H1 (cell line): ENCODE results near the gene PPCDC. TPM values are rescaled to one million over a fixed set of nuclear protein-coding genes. Genes with fewer than 3 reads are reported as not detected.

ENCODE experiments used
- CTCF ChIA-PET: fragments of 300-600 bp; sonication (Branson Sonifier 250); formaldehyde crosslinking; loops from one replicate; lab custom pipeline; 2021; ENCODE audit not compliant: partially characterized antibody; lab: Charles Lee
- POLR2A ChIA-PET: fragments of 300-600 bp; sonication (Branson Sonifier 250); formaldehyde crosslinking; loops from one replicate; lab custom pipeline; 2021; ENCODE audit warnings: inconsistent platforms; ENCODE audit not compliant: partially characterized antibody; lab: Charles Lee
- DNase-seq, 2 experiments: peaks; one replicate each; pipeline versions ENCODE4 v3.0.0 to v3.0.0-alpha.2; 2010 to 2022; ENCODE audit warnings: low spot score in 2 of 2, low read depth in 1 of 2, mixed read lengths in 1 of 2
- FAIRE-seq: peaks from 2 replicates; lab custom pipeline; 2011; peaks lifted over from hg19 to GRCh38; lab: Jason Lieb, UNC
- H2AFZ ChIP-seq: 2 replicates; pipeline ENCODE4 v1.8.1; 2012; ENCODE audit warnings: low read length, inconsistent platforms
- H2AK5ac ChIP-seq: 2 replicates; pipeline ENCODE4 v1.6.1; 2013; ENCODE audit warnings: low read depth, low read length
- H2BK120ac ChIP-seq: replicated peaks from 2 replicates; pipeline ENCODE3; 2013; ENCODE audit warnings: low read depth, low read length, inconsistent platforms
- H2BK12ac ChIP-seq: 2 replicates; pipeline ENCODE4 v1.6.1; 2013; ENCODE audit warnings: low read depth, low read length
- H2BK15ac ChIP-seq: 2 replicates; pipeline ENCODE4 v1.6.1; 2013; ENCODE audit warnings: low read length
- H2BK20ac ChIP-seq: 2 replicates; pipeline ENCODE4 v1.6.1; 2013; ENCODE audit warnings: low read length
- H2BK5ac ChIP-seq: 2 replicates; pipeline ENCODE4 v1.6.1; 2013; ENCODE audit warnings: low read depth, low read length
- H3K14ac ChIP-seq: 2 replicates; pipeline ENCODE4 v1.6.1; 2013; ENCODE audit warnings: inconsistent platforms; ENCODE audit not compliant: insufficient read length
- H3K18ac ChIP-seq: 2 replicates; pipeline ENCODE4 v1.6.1; 2013; ENCODE audit warnings: low read length; ENCODE audit errors: extremely low read depth
- H3K23ac ChIP-seq: 2 replicates; pipeline ENCODE4 v1.6.1; 2013; ENCODE audit warnings: inconsistent platforms; ENCODE audit not compliant: insufficient read length
- H3K23me2 ChIP-seq: 2 replicates; pipeline ENCODE4 v1.6.1; 2013; ENCODE audit warnings: low read depth, low read length
- H3K27ac ChIP-seq: 2 replicates; pipeline ENCODE4 v1.6.1; 2011; ENCODE audit warnings: low read depth, low read length, inconsistent platforms
- H3K27me3 ChIP-seq, 4 experiments: replicated peaks in 1 of 4; 1 replicate in 1 of 4; 2 replicates in 3 of 4; pipeline versions ENCODE4 v1.6.1 to v1.8.1; 2011 to 2013; ENCODE audit warnings: low read length in 3 of 4, mild to moderate bottlenecking in 3 of 4, inconsistent platforms in 2 of 4, mixed read lengths in 2 of 4, moderate library complexity in 1 of 4; ENCODE audit not compliant: control insufficient read depth in 3 of 4, insufficient read depth in 3 of 4; ENCODE audit errors: extremely low read depth in 1 of 4
- H3K36me3 ChIP-seq, 4 experiments: 2 replicates each; pipeline versions ENCODE4 v1.6.1 to v1.8.1; 2011 to 2013; ENCODE audit warnings: mild to moderate bottlenecking in 4 of 4, low read length in 3 of 4, moderate library complexity in 2 of 4, control low read depth in 1 of 4, inconsistent platforms in 1 of 4; ENCODE audit not compliant: insufficient read depth in 4 of 4, control insufficient read depth in 2 of 4
- H3K4ac ChIP-seq: replicated peaks from 2 replicates; pipeline ENCODE3; 2013; ENCODE audit warnings: low read length, low read depth, mixed read lengths, inconsistent platforms; ENCODE audit not compliant: insufficient read length
- H3K4me1 ChIP-seq, 4 experiments: replicated peaks in 1 of 4; 1 replicate in 1 of 4; 2 replicates in 3 of 4; pipeline versions ENCODE4 v1.6.1 to v1.8.1; 2011 to 2013; ENCODE audit warnings: low read length in 3 of 4, inconsistent platforms in 2 of 4, mixed read lengths in 1 of 4; ENCODE audit not compliant: insufficient read depth in 4 of 4, control insufficient read depth in 3 of 4
- H3K4me2 ChIP-seq, 2 experiments: 2 replicates each; pipeline versions ENCODE4 v1.6.1 to v1.8.1; 2011 to 2013; ENCODE audit warnings: low read depth in 2 of 2, low read length in 2 of 2, control low read depth in 1 of 2, inconsistent platforms in 1 of 2, mild to moderate bottlenecking in 1 of 2; ENCODE audit not compliant: insufficient read depth in 1 of 2
- H3K4me3 ChIP-seq, 4 experiments: fragments of 200-600, 300-600 bp in 1 of 4; sonication (generic), shearing (Covaris generic), sonication (Bioruptor Twin) in 1 of 4; 2 replicates each; pipeline versions ENCODE4 v1.5.1 to v1.8.1; 2011 to 2016; ENCODE audit warnings: low read length in 4 of 4, low read depth in 3 of 4, control low read depth in 2 of 4, inconsistent platforms in 2 of 4, mild to moderate bottlenecking in 2 of 4, mixed read lengths in 1 of 4, moderate library complexity in 1 of 4; ENCODE audit not compliant: insufficient read depth in 2 of 4; ENCODE audit errors: extremely low read depth in 1 of 4
- H3K56ac ChIP-seq: replicated peaks from 2 replicates; pipeline ENCODE3; 2013; ENCODE audit warnings: low read depth, mild to moderate bottlenecking, mixed read lengths, low read length, inconsistent platforms; ENCODE audit not compliant: insufficient read length
- H3K79me1 ChIP-seq: 2 replicates; pipeline ENCODE4 v1.6.1; 2013; ENCODE audit warnings: low read depth, low read length, control low read depth
- H3K79me2 ChIP-seq, 2 experiments: 2 replicates each; pipeline versions ENCODE4 v1.6.1 to v1.8.1; 2012 to 2013; ENCODE audit warnings: low read length in 2 of 2, mild to moderate bottlenecking in 2 of 2, inconsistent platforms in 1 of 2; ENCODE audit not compliant: insufficient read depth in 2 of 2, control insufficient read depth in 1 of 2
- H3K9ac ChIP-seq, 4 experiments: replicated peaks in 1 of 4; 1 replicate in 1 of 4; 2 replicates in 3 of 4; pipeline versions ENCODE4 v1.6.1 to v1.8.1; 2011 to 2013; ENCODE audit warnings: low read depth in 3 of 4, low read length in 3 of 4, control low read depth in 2 of 4, mild to moderate bottlenecking in 2 of 4, moderate library complexity in 2 of 4, inconsistent platforms in 1 of 4; ENCODE audit errors: extremely low read depth in 1 of 4
- H3K9me3 ChIP-seq, 2 experiments: 2 replicates each; pipeline versions ENCODE4 v1.6.1 to v1.8.1; 2012 to 2013; ENCODE audit warnings: mild to moderate bottlenecking in 2 of 2, moderate library complexity in 2 of 2, control low read depth in 1 of 2, inconsistent platforms in 1 of 2, low read depth in 1 of 2, low read length in 1 of 2, mixed read lengths in 1 of 2; ENCODE audit not compliant: insufficient read depth in 2 of 2
- H4K20me1 ChIP-seq, 2 experiments: replicated peaks in 1 of 2; 2 replicates each; pipeline versions ENCODE3 to v1.8.1; 2011 to 2013; ENCODE audit warnings: inconsistent platforms in 2 of 2, low read length in 2 of 2, mild to moderate bottlenecking in 1 of 2; ENCODE audit not compliant: insufficient read depth in 2 of 2, control insufficient read depth in 1 of 2
- H4K5ac ChIP-seq: 2 replicates; pipeline ENCODE4 v1.6.1; 2013; ENCODE audit warnings: low read length, low read depth, mixed read lengths, inconsistent platforms; ENCODE audit not compliant: insufficient read length
- H4K8ac ChIP-seq: 2 replicates; pipeline ENCODE4 v1.8.0; 2013; ENCODE audit warnings: mild to moderate bottlenecking, moderate library complexity, low read length, inconsistent platforms; ENCODE audit not compliant: insufficient read depth; ENCODE audit errors: extremely low read depth
- H4K91ac ChIP-seq: replicated peaks from 2 replicates; pipeline ENCODE3; 2013; ENCODE audit warnings: low read length, mixed read lengths, inconsistent platforms; ENCODE audit not compliant: insufficient read length
- CBX5 ChIP-seq: fragments of 300-800, 300-1000 bp; sonication (generic); IDR thresholded peaks from 2 replicates; pipeline ENCODE4 v1.7.1; 2016; ENCODE audit warnings: antibody characterized with exemption, low read length, low read depth
- CBX8 ChIP-seq: fragments of 300-800, 300-1000 bp; sonication (generic); IDR thresholded peaks from 2 replicates; pipeline ENCODE4 v1.7.1; 2016; ENCODE audit warnings: low read depth, low read length, borderline replicate concordance
- JUND ChIP-seq: IDR thresholded peaks from 2 replicates; pipeline ENCODE4 v1.6.1; 2011; ENCODE audit warnings: mild to moderate bottlenecking, improper control_type of control experiment, low read length
- PHF8 ChIP-seq: fragments of 200-600 bp; sonication (generic); conservative IDR thresholded peaks from 2 replicates; pipeline ENCODE4 v1.7.1; 2012; ENCODE audit warnings: low read depth, mild to moderate bottlenecking, inconsistent platforms, low read length, moderate library complexity
- POLR2A ChIP-seq, 2 experiments: IDR thresholded peaks; 1 replicate in 1 of 2; 2 replicates in 1 of 2; pipeline ENCODE4 v1.6.1; 2011; ENCODE audit warnings: low read depth in 2 of 2, low read length in 2 of 2, mild to moderate bottlenecking in 2 of 2; ENCODE audit errors: control extremely low read depth in 1 of 2
- RXRA ChIP-seq: IDR thresholded peaks from 2 replicates; pipeline ENCODE4 v1.6.1; 2011; ENCODE audit warnings: low read depth, mild to moderate bottlenecking, low read length, moderate library complexity; ENCODE audit not compliant: insufficient read depth
- SAP30 ChIP-seq: fragments of 300-600 bp; sonication (generic); IDR thresholded peaks from 2 replicates; pipeline ENCODE4 v1.7.1; 2012; ENCODE audit warnings: low read length, moderate library complexity, mild to moderate bottlenecking, inconsistent platforms; ENCODE audit not compliant: insufficient read depth, insufficient replicate concordance
- SP4 ChIP-seq: IDR thresholded peaks from 2 replicates; pipeline ENCODE4 v1.6.1; 2012; ENCODE audit warnings: low read length, inconsistent platforms
- TAF7 ChIP-seq: optimal IDR thresholded peaks from 2 replicates; pipeline ENCODE3; 2011; ENCODE audit warnings: low read depth, mild to moderate bottlenecking, inconsistent platforms, low read length, moderate library complexity, borderline replicate concordance
- TEAD4 ChIP-seq: IDR thresholded peaks from 2 replicates; pipeline ENCODE4 v1.6.1; 2012; ENCODE audit warnings: low read depth, low read length, inconsistent platforms, mixed read lengths
- WGBS, 2 experiments: shearing (Covaris generic) in 1 of 2; methylation state at CpG; one replicate each; pipeline versions ENCODE4 v1.1.6 to v1.1.7; 2013 to 2015; ENCODE audit warnings: low lambda C conversion rate in 2 of 2, mixed read lengths in 2 of 2, inconsistent platforms in 1 of 2, low coverage in 1 of 2, missing lambda C conversion rate in 1 of 2; ENCODE audit not compliant: insufficient replicate concordance in 2 of 2, insufficient coverage in 1 of 2, insufficient read length in 1 of 2; ENCODE audit errors: extremely low coverage in 1 of 2, missing lambda C conversion rate in 1 of 2; 5-methylcytosine and 5-hydroxymethylcytosine counted together
- polyA plus RNA-seq, 7 experiments: library from polyadenylated mRNA; depleted of rRNA in 3 of 7; stranded (reverse) in 5 of 7; unstranded in 2 of 7; fragments of >200 nt in 5 of 7; fragments of 200-250 nt in 2 of 7; gene quantifications; 1 replicate in 5 of 7; 2 replicates in 1 of 7; 4 replicates in 1 of 7; pipeline versions ENCODE4 v1.2.1 to v1.2.3, GENCODE V29; 2011 to 2013; ENCODE audit warnings: missing spikeins in 2 of 7, mixed read lengths in 2 of 7
- total RNA-seq: library from RNA; stranded (reverse); fragmentation: NEBNext Ultra II Directional; extraction: Animal tissue kit (Norgen Biotek cat#: 25700); gene quantifications from 2 replicates; pipeline ENCODE4 v1.2.1, GENCODE V29; 2021
- TF ChIP-seq, protein P1 (sequence below): IDR thresholded peaks from 2 replicates; pipeline ENCODE4 v1.6.1; 2011; ENCODE audit warnings: low read depth, mild to moderate bottlenecking, low read length; ENCODE audit not compliant: insufficient read depth

Gene PPCDC
- total and polyA plus RNA-seq, 2 of the 8 experiments (the other 6 are each of a cell fraction or from before 2014, with no cell fraction given), result 11.3 to 29.7 TPM

DNA sequence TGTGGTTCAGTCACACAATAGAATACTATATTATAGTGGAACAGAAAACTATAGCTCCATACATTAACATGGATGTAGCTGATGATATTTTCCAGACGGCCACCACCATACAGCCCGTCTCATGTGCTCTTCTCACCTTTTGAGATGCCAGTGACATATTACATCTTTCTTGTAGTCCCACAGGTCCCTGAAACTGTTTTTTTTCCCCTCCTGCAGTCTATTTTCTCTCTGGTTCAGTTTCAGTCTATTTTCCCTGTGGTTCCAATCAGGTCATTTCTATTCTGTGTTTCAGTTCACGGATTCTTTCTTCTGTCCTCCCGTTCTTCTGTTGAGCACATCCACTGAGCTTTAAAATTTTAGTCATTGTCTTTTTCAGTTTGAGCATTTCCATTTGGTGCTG is 72.2 kb downstream of the PPCDC start:
- Histone ChIP-seq H2BK5ac (no peak overlapping the region), H3K36me3 (no peaks in the 10 kb centered on the region), H3K56ac (no peak overlapping the region), H3K9me3 (no peaks in the 10 kb centered on the region), H3K23me2 (no peaks in the 10 kb centered on the region), H3K4me2 (no peak overlapping the region), H3K27ac (no peak overlapping the region), H4K8ac (no peak overlapping the region), H3K4ac (no peak overlapping the region), H2BK20ac (no peak overlapping the region), H2AFZ (no peak overlapping the region), H2BK12ac (no peak overlapping the region)
- 87% methylated on average over 4 of the region's 4 CpGs; no CpG with 5 or more reads in 1 of the 2 experiments for WGBS, 2 experiments
- POLR2A ChIA-PET, result no interaction called here
- CTCF ChIA-PET, result interaction anchor here (0.9 to 1.7 kb wide), 3 partner anchors 8 to 107 kb away, joined by 3 to 5 read pairs (median 3); no protein-coding TSS in a partner anchor
- TF ChIP-seq SP4 (no peak), SAP30 (no peak), TAF7 (no peak), PHF8 (no peak), POLR2A (IDR thresholded peaks at IDR 0.05; ENCODE audit: control extremely low read depth in 1 of 2, low read depth in 2 of 2, low read length in 2 of 2) (no peak), RXRA (no peak), CBX8 (no peak), TEAD4 (no peak), CBX5 (no peak), JUND (no peak)
- TF ChIP-seq, protein P1, sequence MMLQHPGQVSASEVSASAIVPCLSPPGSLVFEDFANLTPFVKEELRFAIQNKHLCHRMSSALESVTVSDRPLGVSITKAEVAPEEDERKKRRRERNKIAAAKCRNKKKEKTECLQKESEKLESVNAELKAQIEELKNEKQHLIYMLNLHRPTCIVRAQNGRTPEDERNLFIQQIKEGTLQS, result no peak
- TF ChIP-seq, all 59 proteins: peak for 0
- Histone ChIP-seq H3K9ac (no peak overlapping the region), H2BK120ac (no peak overlapping the region), H2AK5ac (no peak overlapping the region), H3K79me1 (no peaks in the 10 kb centered on the region), H3K4me1 (no peaks in the 10 kb centered on the region), H3K23ac (no peak overlapping the region), H4K91ac (no peak overlapping the region), H4K20me1 (no peaks in the 10 kb centered on the region), H3K4me3 (no peak overlapping the region), H4K5ac (no peak overlapping the region), H3K27me3 (no peaks in the 10 kb centered on the region), H3K14ac (no peak overlapping the region), H3K79me2 (no peaks in the 10 kb centered on the region), H3K18ac (no peak overlapping the region), H2BK15ac (no peak overlapping the region)
- DNase-seq, result no peak
- no peak for FAIRE-seq
